ENCODE measurements around the gene SETD7.

SETD7 gene

DNA sequence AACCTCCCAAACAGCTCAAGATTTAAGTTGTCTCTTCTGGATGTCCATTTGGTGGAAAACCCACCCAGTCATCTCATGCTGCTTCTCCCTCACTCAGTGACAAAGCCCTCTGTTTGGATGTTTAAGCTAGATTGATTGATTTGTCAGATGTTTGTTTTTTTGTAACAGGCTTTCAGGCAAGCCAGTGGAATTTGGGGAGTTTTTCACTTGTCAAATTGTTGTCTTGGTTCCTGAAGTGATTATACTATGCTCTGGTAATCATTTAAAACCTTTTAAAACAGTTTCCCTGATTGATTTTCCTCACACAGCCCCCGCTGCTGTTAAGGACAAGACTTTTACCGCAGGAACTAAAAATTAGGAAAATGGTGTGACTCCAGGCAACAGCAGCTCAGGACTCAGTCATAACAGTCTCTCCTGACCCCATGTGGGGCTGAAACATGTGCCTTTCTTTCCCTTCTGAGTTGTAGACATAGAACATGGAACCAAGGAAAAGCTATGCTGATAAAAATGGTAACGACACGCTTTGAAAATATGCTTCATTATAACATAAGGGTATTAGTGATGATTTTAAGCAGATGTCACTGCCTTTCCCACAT is 40.8 kb upstream of the SETD7 start:
- no peaks in the 10 kb centered on the region for H3K36me3 ChIP-seq (ENCODE audit: insufficient read depth, low read length)
- DNase-seq (ENCODE audit: low read depth, low spot score): no peak
- H3K27ac ChIP-seq: peak overlapping the region; percentile 33
- no peaks in the 10 kb centered on the region for H3K9me3 ChIP-seq (ENCODE audit: low read depth, low read length)
- peak overlapping the region; percentile 42 for H3K9ac ChIP-seq (ENCODE audit: insufficient read length)
- TF ChIP-seq EZH2 (IDR thresholded peaks at IDR 0.05) (no peak), FOXP2 (optimal IDR thresholded peaks at IDR 0.05; ENCODE audit: control extremely low read depth, extremely low read length, insufficient read depth) (no peak), POLR2AphosphoS5 (IDR thresholded peaks at IDR 0.05; ENCODE audit: borderline replicate concordance, low read depth, low read length) (no peak)
- H3K4me3 ChIP-seq: no peak overlapping the region

GRCh38 chr4:139596034-139596683 is 40.1 kb upstream of the SETD7 start:
- H3K27ac ChIP-seq: peak overlapping the region; percentile 33; the same call in 1 of the 2 replicates
- peak overlapping the region; percentile 42 for H3K9ac ChIP-seq (ENCODE audit: insufficient read length)

DNA sequence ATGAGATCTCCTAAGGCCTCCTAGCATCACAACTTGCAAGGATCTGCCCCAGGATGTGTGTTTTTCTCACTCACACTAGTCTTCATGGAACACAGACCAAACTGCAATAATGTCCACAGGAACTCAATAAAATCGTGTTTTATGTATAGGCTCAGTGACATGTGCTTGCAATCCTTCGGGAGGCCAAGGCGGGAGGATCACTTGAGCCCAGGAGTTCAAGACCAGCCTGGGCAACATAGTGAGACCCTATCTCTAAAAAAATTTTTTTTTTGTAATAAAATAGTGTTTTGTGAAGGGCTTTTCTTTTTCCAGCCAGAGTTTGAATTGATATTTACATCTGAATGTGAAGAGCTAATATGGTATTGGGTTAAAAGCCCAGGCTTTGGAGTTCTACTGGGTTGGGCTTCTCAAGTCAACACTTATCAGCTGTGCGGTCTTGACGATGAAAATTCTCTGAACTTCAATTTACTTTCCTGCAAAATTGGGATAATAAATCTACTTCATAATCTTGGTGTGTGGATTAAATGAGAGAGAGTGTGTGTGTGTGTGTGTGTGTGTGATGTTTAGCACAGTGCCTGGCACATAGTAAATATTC is 38.7 kb upstream of the SETD7 start:
- no peak overlapping the region for H3K9ac ChIP-seq (ENCODE audit: insufficient read length)
- no peaks in the 10 kb centered on the region for H3K36me3 ChIP-seq (ENCODE audit: insufficient read depth, low read length)
- DNase-seq (ENCODE audit: low read depth, low spot score): no peak
- H3K27ac ChIP-seq: no peak overlapping the region
- no peak for TF ChIP-seq POLR2AphosphoS5 (IDR thresholded peaks at IDR 0.05; ENCODE audit: borderline replicate concordance, low read depth, low read length)
- TF ChIP-seq EZH2 (IDR thresholded peaks at IDR 0.05): no peak
- H3K9me3 ChIP-seq (ENCODE audit: low read depth, low read length): no peaks in the 10 kb centered on the region
- no peak overlapping the region for H3K4me3 ChIP-seq

More at GRCh38 chr4:139596034-139596683, 40.1 kb upstream of the SETD7 start:
- no peaks in the 10 kb centered on the region for H3K9me3 ChIP-seq (ENCODE audit: low read depth, low read length)
- H3K4me3 ChIP-seq: no peak overlapping the region
- TF ChIP-seq EZH2 (IDR thresholded peaks at IDR 0.05) (no peak), FOXP2 (optimal IDR thresholded peaks at IDR 0.05; ENCODE audit: control extremely low read depth, extremely low read length, insufficient read depth) (no peak), POLR2AphosphoS5 (IDR thresholded peaks at IDR 0.05; ENCODE audit: borderline replicate concordance, low read depth, low read length) (no peak)
- DNase-seq (ENCODE audit: low read depth, low spot score): no peak
- no peaks in the 10 kb centered on the region for H3K36me3 ChIP-seq (ENCODE audit: insufficient read depth, low read length)

- Histone ChIP-seq H3K9ac (ENCODE audit: insufficient read length) (no peak overlapping the region), H3K9me3 (ENCODE audit: low read depth, low read length) (no peaks in the 10 kb centered on the region), H3K27ac (no peak overlapping the region), H3K4me3 (no peak overlapping the region), H3K36me3 (ENCODE audit: insufficient read depth, low read length) (no peaks in the 10 kb centered on the region)
- TF ChIP-seq FOXP2 (optimal IDR thresholded peaks at IDR 0.05; ENCODE audit: control extremely low read depth, extremely low read length, insufficient read depth) (no peak), EZH2 (IDR thresholded peaks at IDR 0.05) (no peak), POLR2AphosphoS5 (IDR thresholded peaks at IDR 0.05; ENCODE audit: borderline replicate concordance, low read depth, low read length) (no peak)
- no peak for DNase-seq (ENCODE audit: low read depth, low spot score)
Measured at GRCh38 chr4:139593091-139593564, 37.1 kb upstream of the SETD7 start.

DNA sequence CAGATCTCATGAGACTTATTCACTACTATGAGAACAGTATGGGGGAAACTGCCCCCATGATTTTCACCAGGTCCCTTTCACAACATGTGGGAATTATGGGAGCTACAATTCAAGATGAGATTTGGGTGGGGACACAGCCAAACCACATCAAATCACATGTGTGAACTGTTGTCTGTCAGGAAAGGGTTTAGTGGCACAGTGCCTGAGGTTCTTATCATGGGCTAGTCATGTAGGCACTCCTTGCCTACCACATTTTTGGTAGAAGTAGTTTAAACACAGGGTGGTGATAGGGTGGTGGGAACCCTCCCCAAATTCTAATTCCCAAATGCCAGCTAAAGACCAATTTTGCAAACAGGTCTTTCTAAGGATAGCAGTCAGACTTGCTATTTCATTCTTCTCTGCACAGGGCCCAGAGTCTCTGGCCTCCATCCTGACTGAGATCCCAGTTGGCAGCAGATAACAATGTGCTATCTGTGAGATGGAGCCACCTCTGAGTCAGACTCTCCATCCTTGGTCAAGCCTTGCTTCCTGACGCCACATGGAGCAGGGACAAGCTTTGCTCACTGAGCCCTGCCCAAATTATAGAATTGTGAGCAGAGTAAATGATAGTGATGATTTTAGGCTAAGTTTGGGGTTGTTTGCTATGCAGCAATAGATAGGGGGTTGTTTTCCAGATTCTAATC is 33.5 kb upstream of the SETD7 start:
- Histone ChIP-seq H3K9ac (ENCODE audit: insufficient read length) (no peak overlapping the region), H3K36me3 (ENCODE audit: insufficient read depth, low read length) (no peaks in the 10 kb centered on the region), H3K4me3 (no peak overlapping the region), H3K27ac (no peak overlapping the region), H3K9me3 (ENCODE audit: low read depth, low read length) (no peaks in the 10 kb centered on the region)
- DNase-seq (ENCODE audit: low read depth, low spot score): no peak
- no peak for TF ChIP-seq POLR2AphosphoS5 (IDR thresholded peaks at IDR 0.05; ENCODE audit: borderline replicate concordance, low read depth, low read length)
- no peak for TF ChIP-seq FOXP2 (optimal IDR thresholded peaks at IDR 0.05; ENCODE audit: control extremely low read depth, extremely low read length, insufficient read depth)
- TF ChIP-seq EZH2 (IDR thresholded peaks at IDR 0.05): no peak

DNA sequence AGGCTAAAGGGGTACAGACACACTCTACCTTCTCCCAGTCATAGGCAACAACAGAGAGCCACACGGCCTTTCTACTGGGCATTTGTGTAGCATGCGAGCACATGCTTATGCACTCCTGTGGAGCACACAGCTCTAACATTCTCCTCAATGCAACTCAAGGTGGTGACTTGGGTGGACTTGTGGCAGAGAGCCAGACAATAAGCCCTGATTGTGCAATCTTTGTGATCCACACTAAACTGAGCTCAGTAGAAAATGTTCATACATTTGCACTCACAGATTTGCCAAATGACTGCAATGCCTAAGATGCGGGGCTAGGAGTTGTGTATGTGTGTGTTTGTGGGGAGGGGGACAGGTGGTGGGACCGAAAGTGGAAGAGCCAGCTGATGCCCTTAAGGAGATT is 31.4 kb upstream of the SETD7 start:
- Histone ChIP-seq H3K9ac (ENCODE audit: insufficient read length) (no peak overlapping the region), H3K27ac (no peak overlapping the region), H3K36me3 (ENCODE audit: insufficient read depth, low read length) (no peaks in the 10 kb centered on the region), H3K4me3 (no peak overlapping the region), H3K9me3 (ENCODE audit: low read depth, low read length) (no peaks in the 10 kb centered on the region)
- TF ChIP-seq FOXP2 (optimal IDR thresholded peaks at IDR 0.05; ENCODE audit: control extremely low read depth, extremely low read length, insufficient read depth) (no peak), EZH2 (IDR thresholded peaks at IDR 0.05) (no peak), POLR2AphosphoS5 (IDR thresholded peaks at IDR 0.05; ENCODE audit: borderline replicate concordance, low read depth, low read length) (no peak)
- DNase-seq (ENCODE audit: low read depth, low spot score): no peak

DNA sequence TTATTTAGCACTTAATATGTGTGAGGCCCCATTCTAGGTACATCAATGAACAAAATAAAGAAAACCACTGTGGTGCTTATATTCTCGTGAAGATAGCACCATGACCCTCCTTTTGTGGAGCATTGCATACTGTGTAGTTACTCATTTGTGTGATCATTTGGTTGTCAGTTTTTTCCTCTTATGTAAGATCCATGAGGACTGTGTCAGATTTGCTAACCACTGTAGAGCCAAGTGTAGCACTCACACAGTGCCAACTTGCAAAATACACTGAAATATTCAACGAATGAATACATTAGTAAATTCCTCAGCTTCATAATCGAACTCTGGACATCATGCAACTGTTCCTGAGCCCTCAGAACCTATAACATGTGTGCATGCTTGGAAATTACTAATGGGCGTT is 29.5 kb upstream of the SETD7 start:
- no peaks in the 10 kb centered on the region for H3K9me3 ChIP-seq (ENCODE audit: low read depth, low read length)
- H3K4me3 ChIP-seq: peak overlapping the region; percentile 6; the same call in 1 of the 2 replicates
- peak overlapping the region; percentile 51; the same call in 1 of the 2 replicates for H3K27ac ChIP-seq
- peak overlapping the region; percentile 22 for H3K9ac ChIP-seq (ENCODE audit: insufficient read length)
- no peaks in the 10 kb centered on the region for H3K36me3 ChIP-seq (ENCODE audit: insufficient read depth, low read length)
- TF ChIP-seq POLR2AphosphoS5 (IDR thresholded peaks at IDR 0.05; ENCODE audit: borderline replicate concordance, low read depth, low read length) (no peak), FOXP2 (optimal IDR thresholded peaks at IDR 0.05; ENCODE audit: control extremely low read depth, extremely low read length, insufficient read depth) (no peak), EZH2 (IDR thresholded peaks at IDR 0.05) (no peak)
- no peak for DNase-seq (ENCODE audit: low read depth, low spot score)

GRCh38 chr4:139584784-139585183 is 28.8 kb upstream of the SETD7 start:
- peak overlapping the region; percentile 51; the same call in 1 of the 2 replicates for H3K27ac ChIP-seq
- H3K9me3 ChIP-seq (ENCODE audit: low read depth, low read length): no peaks in the 10 kb centered on the region
- TF ChIP-seq EZH2 (IDR thresholded peaks at IDR 0.05) (no peak), FOXP2 (optimal IDR thresholded peaks at IDR 0.05; ENCODE audit: control extremely low read depth, extremely low read length, insufficient read depth) (no peak), POLR2AphosphoS5 (IDR thresholded peaks at IDR 0.05; ENCODE audit: borderline replicate concordance, low read depth, low read length) (no peak)
- H3K4me3 ChIP-seq: no peak overlapping the region
- no peaks in the 10 kb centered on the region for H3K36me3 ChIP-seq (ENCODE audit: insufficient read depth, low read length)
- no peak for DNase-seq (ENCODE audit: low read depth, low spot score)
- no peak overlapping the region for H3K9ac ChIP-seq (ENCODE audit: insufficient read length)
